Activated B cell treated with CpG ODN at 0.5 μM for 24 hours (primary cell): ENCODE measurements around the gene YKT6. TPM values are rescaled to one million over a fixed set of nuclear protein-coding genes. Genes with fewer than 3 reads are reported as not detected.

Experiments
- ATAC-seq: fragments of 200-7000 bp; cut with Tn5 transposase; one replicate; pipeline ENCODE4 v1.10.0; 2021; ENCODE audit warnings: low read depth, mild to moderate bottlenecking, moderate library complexity
- CTCF ChIA-PET: fragments of 350-600 bp; sonication (Branson Sonifier 250); formaldehyde crosslinking; loops from one replicate; lab custom pipeline; 2021; ENCODE audit warnings: antibody characterized with exemption; lab: Charles Lee
- POLR2A ChIA-PET: fragments of 350-600 bp; sonication (Branson Sonifier 250); formaldehyde crosslinking; loops from one replicate; lab custom pipeline; 2021; ENCODE audit warnings: antibody characterized with exemption; lab: Charles Lee
- DNase-seq: peaks from one replicate; pipeline ENCODE4 v3.0.0; 2022
- H3K27ac Mint-ChIP-seq: one replicate; pipeline ENCODE4 v1.8.0; 2020; ENCODE audit warnings: mixed read lengths
- H3K27me3 Mint-ChIP-seq: one replicate; pipeline ENCODE4 v1.8.0; 2021; ENCODE audit warnings: mixed read lengths
- H3K36me3 Mint-ChIP-seq: one replicate; pipeline ENCODE4 v1.8.0; 2021; ENCODE audit warnings: low read depth, mixed read lengths
- H3K4me1 Mint-ChIP-seq: one replicate; pipeline ENCODE4 v1.8.0; 2021; ENCODE audit warnings: mixed read lengths
- H3K4me3 Mint-ChIP-seq: one replicate; pipeline ENCODE4 v1.8.0; 2020; ENCODE audit warnings: mild to moderate bottlenecking, mixed read lengths
- H3K9me3 Mint-ChIP-seq: one replicate; pipeline ENCODE4 v1.8.0; 2020; ENCODE audit warnings: mixed read lengths
- CTCF ChIP-seq: fragments of 200-600 bp; IDR thresholded peaks from one replicate; pipeline ENCODE4 v1.8.0; 2022; ENCODE audit warnings: antibody characterized with exemption, mild to moderate bottlenecking
- intact Hi-C: fragments of 100-400 bp; cut with micrococcal nuclease; formaldehyde crosslinking; loops from one replicate; pipeline ENCODE4 v1.15.1; 2024
- total RNA-seq: library from RNA; stranded (reverse); gene quantifications from 2 replicates; pipeline ENCODE4 v1.2.3, GENCODE V29; 2022

Gene YKT6
- total RNA-seq, 1 donor from 2014 or later, result 78.2 TPM

DNA sequence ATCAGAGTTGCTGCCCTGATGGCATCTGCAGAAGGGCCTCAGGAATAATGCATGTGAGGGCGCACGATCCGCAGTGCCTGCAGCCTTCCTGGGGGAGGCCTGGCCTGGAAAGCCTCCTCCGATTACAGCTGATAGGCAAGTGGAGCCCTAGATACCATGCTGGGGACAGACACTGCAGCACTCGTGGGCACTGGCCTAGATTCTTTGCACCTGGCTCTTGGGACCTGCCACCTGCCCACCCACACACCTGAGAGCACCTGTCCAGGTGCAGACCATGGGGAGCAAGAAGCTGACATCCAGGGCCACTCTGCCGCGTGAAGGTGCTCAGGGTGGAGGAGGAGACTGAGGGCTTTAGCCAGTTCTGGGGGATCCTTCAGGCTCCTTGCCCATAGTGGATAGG is 14.8 kb downstream of the YKT6 start:
- H3K27me3 Mint-ChIP-seq, result no peaks in the 10 kb centered on the region
- H3K27ac Mint-ChIP-seq, result no peak overlapping the region
- TF ChIP-seq CTCF, result no peak
- ChIA-PET CTCF (no interaction called here), POLR2A (no interaction called here)
- H3K4me3 Mint-ChIP-seq, result no peak overlapping the region
- DNase-seq, result no peak
- peaks cover 32% of the 10 kb centered on the region for H3K36me3 Mint-ChIP-seq
- H3K9me3 Mint-ChIP-seq, result no peaks in the 10 kb centered on the region
- ATAC-seq, result no peak
- intact Hi-C loops, result no loop called here
- H3K4me1 Mint-ChIP-seq, result peaks cover 10% of the 10 kb centered on the region

DNA sequence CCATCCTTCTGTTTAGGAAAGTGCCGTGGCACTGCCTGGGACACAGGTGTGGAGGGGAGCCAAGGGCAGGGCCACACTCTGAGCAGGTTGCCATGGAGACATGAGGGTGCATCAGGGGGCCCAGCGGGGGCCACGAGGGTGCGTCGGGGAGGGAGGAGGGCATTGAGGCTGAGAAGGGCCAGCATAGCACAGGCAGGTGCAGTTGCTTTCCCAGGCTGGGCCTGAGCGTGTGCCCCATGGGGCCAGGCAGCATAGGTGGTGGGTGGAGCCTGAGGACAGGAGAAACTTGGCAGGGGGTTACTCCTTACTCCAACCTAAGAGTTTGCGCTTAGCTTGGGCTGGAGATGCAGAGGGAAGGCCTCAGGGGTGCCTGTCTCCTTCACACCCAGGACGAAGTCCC is 15.2 kb downstream of the YKT6 start:
- Mint-ChIP-seq H3K27me3 (no peaks in the 10 kb centered on the region), H3K9me3 (no peaks in the 10 kb centered on the region), H3K4me3 (no peak overlapping the region), H3K4me1 (peaks cover 10% of the 10 kb centered on the region), H3K36me3 (peaks cover 27% of the 10 kb centered on the region), H3K27ac (no peak overlapping the region)
- ChIA-PET CTCF (no interaction called here), POLR2A (no interaction called here)
- no peak for DNase-seq
- intact Hi-C loops, result no loop called here
- no peak for TF ChIP-seq CTCF
- no peak for ATAC-seq

GRCh38 chr7:44216521-44217222 is 15.9 kb downstream of the YKT6 start:
- Mint-ChIP-seq H3K36me3 (peaks cover 20% of the 10 kb centered on the region), H3K4me3 (no peak overlapping the region), H3K4me1 (peaks cover 10% of the 10 kb centered on the region), H3K9me3 (no peaks in the 10 kb centered on the region), H3K27ac (no peak overlapping the region), H3K27me3 (no peaks in the 10 kb centered on the region)
- TF ChIP-seq CTCF, result no peak
- ChIA-PET POLR2A (no interaction called here), CTCF (no interaction called here)
- intact Hi-C loops, result no loop called here
- DNase-seq, result peak; percentile 7
- ATAC-seq, result no peak

DNA sequence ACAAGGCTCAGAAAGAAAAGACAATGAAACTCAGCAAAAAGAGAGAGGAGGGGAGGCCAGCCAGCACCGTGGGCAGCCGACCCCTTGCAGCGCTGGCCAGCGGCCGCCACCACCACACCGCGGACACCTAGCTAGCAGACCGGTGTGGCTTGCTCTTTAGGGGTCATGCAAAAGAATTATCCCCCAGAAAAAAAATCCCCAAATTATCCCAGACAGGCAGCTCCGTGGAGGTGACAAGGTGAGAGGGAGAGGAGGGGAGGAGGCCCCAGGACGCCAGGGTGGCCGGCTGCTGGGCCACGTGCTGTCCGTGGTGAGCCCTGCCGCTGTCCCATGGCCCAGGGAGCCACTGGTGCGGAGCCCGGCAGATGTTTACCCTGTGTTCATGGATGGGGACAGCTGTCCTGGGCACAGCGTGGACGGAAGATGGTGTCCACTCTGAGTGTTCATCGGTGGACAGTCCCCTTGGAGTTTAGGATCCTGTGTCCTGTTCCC is 16.5 kb downstream of the YKT6 start:
- no peak for TF ChIP-seq CTCF
- peak; percentile 9 for DNase-seq
- no peak overlapping the region for H3K4me3 Mint-ChIP-seq

DNA sequence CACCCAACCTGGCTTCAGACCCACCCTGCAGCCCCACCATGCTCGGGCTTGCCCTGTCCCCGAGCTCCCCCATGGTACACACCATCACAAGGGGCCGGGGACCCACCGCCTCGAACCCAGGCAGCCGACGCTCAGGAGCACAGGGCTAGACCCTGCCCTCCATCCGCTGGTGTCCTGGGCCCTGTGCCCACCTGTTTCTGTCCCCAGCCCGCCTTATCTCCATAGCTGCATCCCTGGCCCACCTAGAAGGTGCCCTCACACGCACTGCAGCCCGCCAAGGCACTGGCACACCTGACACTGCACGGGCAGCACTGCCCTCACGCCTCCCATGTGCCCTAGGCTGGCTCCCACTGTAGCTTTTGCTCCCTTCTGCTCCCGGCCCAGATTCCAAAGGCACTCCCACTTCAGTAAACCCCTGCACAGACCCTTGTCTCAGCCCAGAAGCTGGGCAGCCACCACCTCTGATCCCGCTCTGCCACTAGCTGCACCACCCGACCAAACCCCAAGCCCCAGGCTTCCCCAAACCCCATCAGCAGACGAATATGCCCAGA is 17.1 kb downstream of the YKT6 start:
- no peaks in the 10 kb centered on the region for H3K9me3 Mint-ChIP-seq
- TF ChIP-seq CTCF, result no peak
- peaks cover 8% of the 10 kb centered on the region for H3K36me3 Mint-ChIP-seq
- no peak for ATAC-seq
- CTCF ChIA-PET, result no interaction called here
- POLR2A ChIA-PET, result no interaction called here
- intact Hi-C loops, result no loop called here
- H3K27ac Mint-ChIP-seq, result no peak overlapping the region
- no peak overlapping the region for H3K4me3 Mint-ChIP-seq
- peaks cover 10% of the 10 kb centered on the region for H3K4me1 Mint-ChIP-seq
- DNase-seq, result peak; percentile 3
- H3K27me3 Mint-ChIP-seq, result no peaks in the 10 kb centered on the region

More for the DNA sequence above, 16.5 kb downstream of the YKT6 start:
- H3K4me1 Mint-ChIP-seq, result peaks cover 10% of the 10 kb centered on the region
- POLR2A ChIA-PET, result no interaction called here
- CTCF ChIA-PET, result no interaction called here
- no peaks in the 10 kb centered on the region for H3K9me3 Mint-ChIP-seq
- peaks cover 14% of the 10 kb centered on the region for H3K36me3 Mint-ChIP-seq
- no peaks in the 10 kb centered on the region for H3K27me3 Mint-ChIP-seq
- intact Hi-C loops, result no loop called here
- no peak for ATAC-seq
- no peak overlapping the region for H3K27ac Mint-ChIP-seq
